NCI-H2171 treated with DMSO at 0.1 percent for 48 hours (cell line): ENCODE results near the gene OR4C13.
"Not testable (repeated sequence)": the region's sequence is repeated elsewhere in the genome, so short reads cannot be mapped to it uniquely, and the experiment has no call there.

Experiments used
- DNase-seq: peaks from one replicate; lab custom pipeline; 2025; lab: John Stamatoyannopoulos, UW

The OR4C13 gene

DNA sequence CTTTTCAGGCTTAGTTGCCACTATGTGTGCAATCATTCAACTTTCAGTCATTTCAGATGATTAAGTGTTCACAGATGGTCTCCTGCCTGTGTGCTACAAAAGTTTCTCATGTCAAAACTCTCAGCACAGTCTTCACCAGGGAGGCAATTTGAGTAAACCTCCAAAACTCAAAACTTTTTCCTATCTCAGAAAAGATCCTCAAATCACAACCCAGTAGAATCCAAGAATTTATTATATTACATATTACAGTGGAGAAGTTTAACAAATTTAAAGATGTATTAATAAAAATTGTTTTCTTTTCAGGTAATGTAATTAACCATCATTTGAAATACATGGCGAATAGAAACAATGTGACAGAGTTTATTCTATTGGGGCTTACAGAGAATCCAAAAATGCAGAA, at the start of gene OR4C13:
OR4C13 (plus strand) TSS at position 301 of the 400 bp plus-strand sequence; CDS start at position 333, 32 bp downstream.
- no peak for DNase-seq

DNA sequence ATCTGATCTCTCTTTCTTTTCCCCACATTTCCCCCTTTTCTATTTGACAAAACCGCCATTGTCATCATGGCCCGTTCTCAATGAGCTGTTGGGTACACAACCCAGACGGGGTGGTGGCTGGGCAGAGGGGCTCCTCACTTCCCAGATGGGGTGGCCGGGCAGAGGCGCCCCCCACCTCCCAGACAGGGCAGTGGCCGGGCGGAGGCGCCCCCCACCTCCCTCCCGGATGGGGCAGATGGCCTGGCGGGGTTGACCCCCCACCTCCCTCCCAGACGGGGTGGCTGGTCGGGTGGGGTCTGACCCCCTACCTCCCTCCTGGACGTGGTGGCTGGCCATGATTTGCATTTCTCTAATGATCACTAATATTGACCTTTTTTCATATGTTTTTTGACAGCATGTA, 40.7 kb upstream of the OR4C13 start:
- DNase-seq, result not testable (repeated sequence)

GRCh38 chr11:49948701-49949100, 3.5 kb upstream of the OR4C13 start:
- DNase-seq, result not testable (repeated sequence)

- DNase-seq, result not testable (repeated sequence)
Observed at GRCh38 chr11:49973439-49973838, 21.2 kb downstream of the OR4C13 start.

DNA sequence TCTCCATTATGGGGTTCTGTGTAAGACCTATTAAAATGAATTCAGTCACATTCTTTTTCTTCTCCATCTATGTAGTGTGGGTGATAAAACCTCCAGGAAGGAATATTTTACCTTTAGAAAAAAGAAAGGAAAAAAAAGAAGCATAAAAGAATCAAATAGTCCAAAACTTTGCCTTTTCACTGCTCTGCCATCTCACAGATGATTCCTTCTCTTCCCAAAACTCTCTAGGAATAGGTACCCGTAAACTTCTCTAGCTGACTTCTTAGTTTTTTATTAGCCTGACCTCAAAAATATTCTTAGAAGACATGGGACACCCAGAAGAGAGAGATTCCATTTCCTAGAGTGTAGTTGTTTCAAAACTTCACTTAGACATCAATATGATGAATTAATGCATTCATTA, 30.2 kb downstream of the OR4C13 start, which contains the start of gene OR4C12:
OR4C12 (minus strand) TSS at position 101 of the 400 bp plus-strand sequence; CDS start at position 67, 34 bp downstream.
- not testable (repeated sequence) for DNase-seq

- DNase-seq, result peak; percentile 76
Observed at GRCh38 chr11:49995565-49995964, 43.4 kb downstream of the OR4C13 start.
